T-helper 22 cell (primary cell): ENCODE results near the gene ADAT2.
"Not testable (repeated sequence)": the region's sequence is repeated elsewhere in the genome, so short reads cannot be mapped to it uniquely, and the experiment has no call there.

ENCODE experiments used
- DNase-seq: peaks from one replicate; pipeline ENCODE4 v3.0.0-alpha.2; 2020; ENCODE audit warnings: low read depth

The ADAT2 gene

DNA sequence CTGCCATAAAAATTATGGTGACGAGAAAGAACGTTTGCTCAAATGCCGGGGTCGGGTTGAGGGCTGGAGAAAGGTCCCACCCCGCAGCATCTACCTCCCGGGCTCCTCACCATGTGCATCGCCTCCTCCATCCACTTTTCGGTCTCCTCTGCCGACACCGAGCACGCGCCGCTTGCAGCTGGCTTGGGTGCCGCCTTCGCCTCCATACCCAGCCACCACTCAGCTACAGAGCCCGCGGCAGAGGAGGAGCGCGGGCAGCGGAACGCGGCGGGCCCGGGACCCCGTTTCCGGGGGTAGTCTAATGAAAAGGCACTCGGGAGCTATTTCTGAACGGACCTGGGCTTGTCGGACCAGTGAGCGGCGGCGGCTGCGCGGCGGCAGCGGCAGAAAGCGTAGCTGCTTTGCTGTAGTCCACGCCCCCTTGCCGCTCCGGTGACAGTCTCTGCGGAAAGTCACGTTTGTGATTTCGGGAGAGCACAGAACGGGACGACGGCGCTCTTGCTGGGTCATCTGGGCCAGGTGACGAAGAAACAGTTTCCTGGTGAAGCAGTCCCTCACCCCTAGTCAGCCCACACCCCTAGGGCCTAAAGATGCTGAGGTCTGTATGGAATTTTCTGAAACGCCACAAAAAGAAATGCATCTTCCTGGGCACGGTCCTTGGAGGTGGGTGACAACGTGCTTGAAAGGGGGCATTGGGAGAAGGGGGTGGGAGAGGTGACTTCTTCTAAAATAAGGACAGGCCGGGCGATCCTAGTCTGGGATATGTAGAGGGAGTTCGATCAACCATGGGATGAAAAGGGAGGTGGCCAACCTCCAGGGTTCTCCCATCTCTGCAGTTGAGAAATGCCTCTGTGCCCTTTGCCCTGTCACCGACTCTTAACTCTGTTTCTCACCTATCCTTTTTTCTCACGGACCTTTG lies at the start of gene ADAT2, which contains the start of gene PEX3:
TSS of gene ADAT2 (minus strand) at position 243 of the 919 bp plus-strand sequence. CDS start at position 206, 37 bp downstream.
TSS of gene PEX3 (plus strand) at position 353 of the 919 bp plus-strand sequence. CDS start at position 591, 238 bp downstream.
- peak; percentile 87 for DNase-seq

DNA sequence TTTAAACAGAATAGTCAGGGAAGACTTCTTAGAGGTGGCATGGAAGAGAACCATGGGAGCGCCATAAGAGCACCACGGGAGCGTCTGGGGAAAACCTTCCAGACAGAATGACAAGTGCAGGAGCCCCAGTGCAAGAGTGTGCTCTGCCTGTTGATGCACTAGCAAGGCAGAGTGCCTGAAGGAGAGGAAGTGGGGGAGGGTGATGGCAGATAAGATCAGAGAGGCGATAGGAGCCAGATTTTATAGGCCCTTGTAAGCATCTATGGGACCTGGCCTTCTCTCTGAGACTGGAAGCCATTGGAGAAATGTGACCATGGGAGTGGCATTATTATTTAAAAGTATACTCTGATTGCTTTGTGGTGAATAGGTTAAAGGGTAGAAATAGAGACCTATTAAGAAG lies 47.9 kb upstream of the ADAT2 start:
- no peak for DNase-seq

DNA sequence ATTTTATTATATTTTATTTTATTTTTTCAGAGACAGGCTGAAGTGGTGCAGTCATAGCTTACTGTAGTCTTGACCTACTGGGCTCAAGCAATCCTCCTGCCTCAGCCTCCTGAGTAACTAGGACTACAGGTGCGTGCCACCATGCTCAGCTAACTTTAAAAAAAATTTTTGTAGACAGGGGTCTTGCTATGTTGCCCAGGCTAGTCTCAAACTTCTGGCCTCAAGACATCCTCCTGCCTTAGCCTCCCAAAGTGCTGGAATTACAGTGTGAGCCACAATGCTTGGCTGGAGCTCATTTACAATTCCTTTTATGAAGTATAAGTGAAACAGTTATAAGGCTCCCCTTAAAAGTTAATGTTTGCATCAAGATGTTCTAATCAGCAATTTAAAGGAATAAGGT lies 46.5 kb upstream of the ADAT2 start:
- no peak for DNase-seq

DNA sequence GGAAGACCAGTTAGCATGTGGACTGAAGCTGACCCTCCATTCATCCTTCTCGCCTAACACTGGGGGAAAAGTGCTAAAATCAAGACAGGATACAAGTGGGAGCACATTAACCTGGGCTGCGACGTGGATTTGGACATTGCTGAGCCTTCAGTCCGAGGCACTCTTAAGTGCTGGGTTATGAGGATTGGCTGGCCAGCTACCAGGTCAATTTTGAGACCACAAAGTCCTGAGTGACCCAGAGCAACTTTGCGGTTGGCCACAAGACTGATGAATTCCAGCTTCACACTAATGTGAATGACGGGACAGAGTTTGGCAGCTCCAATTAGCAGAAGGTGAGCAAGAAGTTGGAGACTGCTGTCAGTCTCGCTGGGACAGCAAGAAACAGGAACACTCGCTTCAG lies 40.3 kb upstream of the ADAT2 start:
- no peak for DNase-seq

DNA sequence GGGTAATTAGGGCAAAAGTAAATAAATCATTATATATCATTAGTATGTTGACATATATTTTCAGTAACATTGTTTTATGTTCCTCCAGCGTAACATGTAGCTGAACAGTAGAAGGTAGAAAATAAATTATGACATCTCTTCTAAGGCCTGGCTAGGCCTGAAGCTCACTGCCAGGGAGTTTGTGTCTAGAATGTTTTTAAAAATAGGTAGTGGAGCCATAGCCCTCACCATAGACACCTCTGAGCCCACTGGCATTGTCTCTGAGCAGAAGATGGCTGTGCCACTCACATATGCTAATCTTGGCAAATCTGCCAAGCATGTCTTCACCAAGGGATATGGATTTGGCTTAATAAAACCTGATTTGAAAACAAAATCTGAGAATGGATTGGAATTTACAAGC lies 39.7 kb upstream of the ADAT2 start:
- no peak for DNase-seq

DNA sequence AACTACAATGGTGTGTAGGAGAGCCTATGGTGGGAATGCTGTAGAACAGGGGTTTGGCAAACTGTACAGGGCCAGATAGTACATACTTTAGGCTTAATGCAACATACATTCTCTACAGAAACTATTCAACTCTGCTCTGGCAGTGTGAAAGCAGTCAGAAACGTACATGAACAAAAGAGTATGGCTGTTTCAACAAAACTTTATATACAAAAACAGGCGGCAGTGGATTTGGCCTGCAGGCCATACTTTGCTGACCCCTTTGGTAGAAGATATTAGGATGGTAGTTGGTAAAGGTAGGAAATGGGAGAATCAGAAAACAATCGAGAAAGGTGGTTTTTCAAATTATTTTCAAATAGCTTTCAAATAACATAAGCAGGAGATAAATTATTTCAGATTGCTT lies 36.3 kb upstream of the ADAT2 start:
- DNase-seq: no peak

DNA sequence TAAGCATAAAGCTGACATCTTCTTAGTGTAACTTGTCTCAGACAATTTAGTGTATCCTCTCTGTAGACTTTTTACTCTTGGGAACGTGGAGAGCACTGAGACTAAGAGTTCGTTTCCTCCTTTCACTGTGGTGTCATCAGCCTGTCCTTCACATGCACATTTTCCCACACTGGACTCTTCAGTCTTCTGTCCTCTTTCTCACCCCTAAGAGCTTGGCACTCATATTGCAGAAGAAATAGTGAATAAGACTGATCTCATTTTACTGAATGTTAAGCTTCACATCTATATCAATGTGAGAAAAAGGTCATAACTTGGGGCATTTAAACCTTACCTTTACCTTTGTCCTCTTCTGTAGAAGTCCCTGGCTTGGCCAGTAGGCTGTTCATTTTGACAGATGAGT lies 35.5 kb upstream of the ADAT2 start:
- DNase-seq: no peak

DNA sequence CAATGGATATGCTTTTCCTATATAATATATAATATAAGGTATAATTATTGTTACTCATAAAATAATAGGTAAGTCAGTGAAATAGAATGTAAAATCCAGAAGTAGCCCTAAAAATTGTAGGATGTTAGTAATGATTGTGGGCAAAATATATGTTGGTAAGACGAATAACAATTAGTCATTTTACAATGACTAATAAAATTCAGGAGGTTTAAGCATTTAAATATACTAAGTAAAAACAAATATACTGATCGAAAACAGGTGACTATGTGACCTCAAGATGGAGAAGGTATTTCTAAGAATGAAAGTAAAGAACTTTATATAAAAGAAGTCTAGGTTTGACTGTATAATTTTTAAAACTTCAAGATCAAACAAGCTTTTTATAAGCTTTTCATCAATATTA lies 32.1 kb upstream of the ADAT2 start:
- DNase-seq: no peak

DNA sequence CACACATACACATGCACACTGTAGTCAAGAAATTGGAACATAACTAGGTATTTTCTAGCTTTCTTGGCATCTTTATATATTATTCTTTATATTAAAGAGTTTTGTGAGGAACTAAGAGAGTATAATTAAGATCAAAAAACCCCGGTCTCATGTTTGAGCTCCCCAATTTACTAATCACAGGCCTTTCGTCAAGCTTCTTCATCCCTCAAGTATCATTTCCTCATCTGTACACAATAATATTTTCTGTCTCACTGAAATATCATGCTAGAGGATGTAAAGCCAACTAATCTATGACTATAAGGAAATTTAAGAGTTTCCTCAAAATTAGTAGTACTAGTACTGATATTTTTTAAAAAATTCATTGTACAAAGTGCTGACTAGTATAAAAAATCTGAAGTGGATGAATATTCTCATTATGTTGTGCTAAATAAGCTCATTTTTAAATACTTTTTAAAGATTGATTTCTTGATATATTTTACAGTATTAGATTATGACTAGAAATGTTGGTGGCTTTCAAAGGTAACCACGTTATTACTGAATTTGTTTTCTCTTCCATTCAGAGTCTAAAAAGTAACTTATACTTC lies 28.1 kb upstream of the ADAT2 start:
- DNase-seq: no peak

DNA sequence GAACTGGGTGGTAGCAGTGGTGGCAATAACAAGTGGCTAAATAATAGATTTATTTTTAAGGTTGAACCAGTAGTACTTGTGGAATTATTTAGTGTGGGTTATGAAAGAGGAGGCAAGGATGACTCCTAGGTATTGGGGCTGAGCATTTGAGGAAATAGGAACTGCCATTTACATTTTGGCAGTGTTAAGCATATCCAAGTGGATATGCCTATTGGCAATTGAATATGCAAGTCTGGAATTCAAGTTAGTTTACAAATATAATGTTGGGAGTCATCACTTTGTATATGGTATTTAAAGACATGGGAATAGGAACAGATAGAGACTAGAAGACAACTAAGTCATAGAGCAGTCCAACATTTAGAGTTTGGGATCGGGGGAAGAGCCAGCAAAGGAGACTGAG lies 26.1 kb upstream of the ADAT2 start:
- DNase-seq: no peak

DNA sequence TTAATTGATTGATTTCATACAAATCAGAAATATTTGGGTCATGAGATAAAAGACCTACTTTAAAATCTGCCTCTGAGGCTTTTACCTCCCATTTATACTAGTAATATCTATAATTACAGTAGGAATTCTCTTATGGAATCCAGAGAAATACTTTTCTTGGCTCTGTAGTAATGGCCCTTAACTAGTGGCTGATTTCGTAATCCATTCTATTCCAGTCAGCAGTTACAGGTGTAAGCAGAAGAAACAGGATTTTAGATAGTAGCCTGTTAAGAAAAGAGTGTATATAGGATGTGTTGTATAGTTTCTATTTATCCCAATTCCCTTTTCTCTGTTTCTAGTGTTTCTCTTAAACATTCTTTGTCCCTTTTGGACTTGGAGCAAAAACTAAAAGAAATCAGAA lies 21.3 kb upstream of the ADAT2 start:
- DNase-seq: no peak

DNA sequence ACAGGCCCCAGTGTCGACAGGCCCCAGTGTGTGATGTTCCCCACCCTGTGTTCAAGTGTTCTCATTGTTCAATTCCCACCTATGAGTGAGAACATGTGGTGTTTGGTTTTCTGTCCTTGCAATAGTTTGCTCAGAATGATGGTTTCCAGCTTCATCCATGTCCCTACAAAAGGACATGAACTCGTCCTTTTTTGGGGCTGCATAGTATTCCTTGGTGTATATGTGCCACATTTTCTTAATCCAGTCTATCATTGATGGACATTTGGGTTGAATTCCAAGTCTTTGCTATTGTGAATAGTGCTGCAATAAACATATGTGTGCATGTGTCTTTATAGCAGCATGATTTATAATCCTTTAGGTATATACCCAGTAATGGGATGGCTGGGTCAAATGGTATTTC lies 18.3 kb upstream of the ADAT2 start:
- not testable (repeated sequence) for DNase-seq

DNA sequence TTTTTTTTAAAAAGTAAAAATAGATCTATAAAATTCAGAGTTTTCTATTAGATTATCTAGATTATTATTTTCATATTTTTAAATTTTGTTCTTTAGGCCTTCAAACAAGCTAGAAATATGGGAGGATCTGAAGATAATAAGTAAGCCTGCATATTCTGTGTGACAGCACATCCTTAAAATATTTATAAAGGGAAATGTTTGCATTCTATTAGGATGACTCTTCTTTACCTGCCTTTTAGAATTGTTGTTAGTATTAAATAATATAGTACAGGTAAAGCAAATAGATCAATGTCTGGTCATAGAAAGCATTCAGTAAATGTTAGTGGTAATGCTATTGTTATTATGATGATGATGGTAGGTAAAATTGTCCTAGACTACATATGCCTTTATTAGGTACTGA lies 17.5 kb upstream of the ADAT2 start:
- no peak for DNase-seq

DNA sequence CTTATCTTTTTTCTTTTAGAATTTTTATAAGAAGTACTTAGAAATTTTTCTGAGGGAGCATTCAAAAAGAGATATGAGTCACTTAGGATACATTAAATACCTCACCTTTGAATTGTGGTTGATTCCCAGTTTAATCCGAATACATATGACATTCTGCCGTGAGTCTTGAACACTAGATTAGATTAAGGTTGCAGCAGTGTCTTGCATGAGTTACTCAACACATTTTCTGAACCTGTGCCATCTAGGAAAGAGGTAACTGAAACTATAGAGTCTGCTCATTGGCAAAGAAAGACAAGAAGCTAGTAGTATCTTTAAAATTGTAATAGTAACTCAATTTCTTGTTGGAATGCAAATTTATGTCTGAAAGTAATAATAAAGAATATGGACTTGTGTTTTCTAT lies 15.1 kb upstream of the ADAT2 start:
- DNase-seq: no peak

DNA sequence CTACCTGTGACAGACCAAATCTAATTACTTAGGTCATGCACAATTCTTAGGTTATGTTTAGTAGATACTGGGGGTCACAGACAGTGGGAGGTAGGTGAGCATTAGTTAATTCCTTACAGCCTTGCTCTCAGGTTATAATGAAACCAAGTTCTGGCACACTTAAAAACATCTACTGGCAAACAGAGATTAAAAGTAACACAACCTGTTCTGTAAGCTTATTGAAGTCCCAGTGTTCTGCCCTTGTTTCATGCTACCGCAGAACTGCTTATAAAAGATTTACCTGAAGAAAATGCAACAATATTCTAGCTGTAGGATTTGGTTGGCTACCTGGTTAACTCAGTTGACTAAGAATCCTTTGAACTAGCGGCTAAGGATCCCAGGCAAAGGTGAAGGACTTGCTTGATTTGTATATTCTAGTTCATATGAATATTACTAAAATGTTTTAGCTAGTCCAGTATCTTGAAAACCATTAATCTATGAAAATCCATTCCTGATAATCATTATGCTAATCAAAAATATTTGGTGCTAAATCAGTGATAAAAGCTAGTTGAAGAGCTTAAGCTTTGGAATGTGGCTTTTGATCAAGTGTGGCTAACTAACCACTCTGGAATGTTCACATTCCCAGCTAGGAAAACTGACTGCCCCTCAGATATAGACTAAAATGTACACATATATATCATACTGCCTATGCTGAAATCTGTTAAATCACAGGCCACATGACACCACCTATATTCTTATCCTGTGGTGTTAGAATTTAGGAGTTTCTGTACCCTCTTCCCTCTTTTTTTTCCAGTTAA lies 7.3 kb upstream of the ADAT2 start:
- DNase-seq: no peak

DNA sequence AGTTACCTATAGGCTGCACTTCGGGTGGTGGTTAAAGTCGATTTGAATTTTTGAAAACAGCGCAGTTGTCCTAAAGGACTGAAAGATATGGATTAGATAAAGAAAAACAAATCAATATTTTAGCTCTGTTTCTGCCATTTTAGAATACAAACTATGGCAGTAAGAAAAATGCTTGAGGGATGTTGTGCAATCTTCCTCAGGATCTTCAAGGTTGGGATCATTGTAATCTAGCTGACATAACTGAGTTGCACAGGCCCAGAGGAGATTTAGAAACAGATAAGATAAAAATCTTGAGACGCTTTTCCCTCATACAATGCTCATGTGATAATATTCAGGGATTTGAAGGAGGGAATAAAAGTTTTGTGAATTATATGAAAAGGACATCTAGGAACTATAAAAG lies 1.0 kb upstream of the ADAT2 start:
- DNase-seq: no peak

DNA sequence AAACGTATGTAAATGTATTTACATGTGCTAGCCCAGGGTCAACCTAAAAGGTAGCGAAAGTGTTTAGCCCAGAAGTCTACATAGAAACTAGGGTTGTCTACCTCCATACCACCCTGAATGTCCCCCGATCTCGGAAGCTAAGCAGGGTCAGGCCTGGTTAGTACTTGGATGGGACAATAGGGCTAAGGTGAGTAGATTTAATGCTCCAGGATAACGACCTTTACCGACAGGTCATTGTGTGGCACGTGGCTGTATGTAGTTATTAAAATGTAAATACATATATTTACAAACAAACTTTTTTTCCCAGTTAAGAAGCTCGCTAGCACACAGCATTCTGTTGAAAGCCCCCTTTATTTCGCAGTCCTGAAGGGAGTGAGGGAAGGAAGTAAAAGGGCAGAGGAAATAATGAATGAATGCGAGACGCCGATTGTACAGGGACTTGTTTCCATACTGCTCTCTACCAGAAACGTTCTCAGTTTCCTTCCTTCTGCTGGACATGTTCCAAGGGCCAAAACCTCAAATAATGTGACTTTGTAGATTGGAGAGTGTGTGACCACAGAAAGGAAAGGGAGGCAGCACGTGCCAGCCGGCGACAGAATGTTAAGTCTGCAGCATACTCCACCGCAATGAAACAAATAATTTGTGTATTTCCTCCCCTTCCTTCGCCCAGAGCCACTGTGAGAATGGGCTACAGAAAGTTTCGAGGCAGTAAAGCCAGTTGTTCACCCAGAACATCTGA lies 612 bp downstream of the ADAT2 start:
- DNase-seq: peak; percentile 13

DNA sequence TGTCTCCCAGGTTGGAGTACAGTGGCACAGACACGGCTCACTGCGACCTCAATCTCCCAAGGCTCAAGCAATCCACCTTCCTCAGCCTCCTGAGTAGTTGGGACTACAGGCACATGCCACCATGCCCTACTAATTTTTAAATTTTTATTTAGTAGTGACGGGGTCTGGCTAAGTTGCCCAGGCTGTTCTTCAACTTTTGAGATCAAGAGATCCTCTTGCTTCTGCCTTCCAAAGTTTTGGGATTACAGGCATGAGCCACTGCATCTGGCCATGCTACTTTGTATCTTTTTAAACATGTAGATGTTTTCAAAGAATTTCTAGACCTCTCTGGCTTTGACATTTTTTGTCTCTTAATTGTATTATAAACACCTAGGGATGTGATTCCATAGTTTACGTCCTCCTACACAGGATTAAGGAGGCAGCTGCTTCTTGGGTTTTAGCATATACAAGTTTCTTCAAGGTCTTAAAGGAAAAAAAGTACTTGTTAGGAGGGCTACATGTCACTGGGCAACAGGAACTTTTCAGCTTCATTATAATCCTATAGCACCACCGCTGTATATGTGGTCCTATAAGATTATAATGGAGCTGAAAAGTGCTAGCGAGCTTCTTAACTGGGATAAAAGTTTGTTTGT lies 1.3 kb downstream of the ADAT2 start:
- DNase-seq: no peak

DNA sequence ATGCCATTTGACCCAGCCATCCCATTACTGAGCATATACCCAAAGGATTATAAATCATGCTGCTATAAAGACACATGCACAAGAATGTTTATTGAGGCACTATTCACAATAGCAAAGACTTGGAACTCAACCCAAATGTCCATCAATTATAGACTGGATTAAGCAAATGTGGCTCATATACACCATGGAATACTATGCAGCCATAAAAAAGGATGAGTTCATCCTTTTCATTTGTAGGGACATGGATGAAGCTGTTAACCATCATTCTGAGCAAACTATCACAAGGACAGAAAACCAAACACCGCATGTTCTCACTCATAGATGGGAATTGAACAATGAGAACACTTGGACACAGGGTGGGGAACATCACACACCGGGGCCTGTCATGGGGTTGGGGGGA lies 2.6 kb downstream of the ADAT2 start:
- DNase-seq: not testable (repeated sequence)

DNA sequence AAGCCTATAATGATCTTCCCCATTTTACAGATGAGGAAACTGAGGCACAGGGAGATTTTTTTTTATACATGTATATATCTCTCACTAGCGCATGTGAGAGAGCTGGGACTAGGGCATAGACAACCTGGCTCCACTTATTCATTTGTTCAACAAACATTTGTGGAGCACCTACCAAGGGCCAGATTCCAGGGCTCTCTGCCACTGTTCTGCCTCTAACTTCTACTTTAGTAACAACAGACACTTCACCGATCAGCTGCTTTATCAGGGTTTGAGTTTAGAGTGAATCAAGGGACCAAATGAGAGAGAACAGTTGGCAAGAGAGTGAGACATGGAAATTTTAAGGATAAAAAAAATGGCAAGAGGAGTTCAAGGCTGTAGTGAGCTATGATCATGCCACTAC lies 7.4 kb downstream of the ADAT2 start:
- DNase-seq: no peak
